NCI-H1436 (cell line): ENCODE data around the gene COLEC12.

ENCODE experiments used
- DNase-seq: peaks from one replicate; lab custom pipeline; 2025; lab: John Stamatoyannopoulos, UW

COLEC12 gene

DNA sequence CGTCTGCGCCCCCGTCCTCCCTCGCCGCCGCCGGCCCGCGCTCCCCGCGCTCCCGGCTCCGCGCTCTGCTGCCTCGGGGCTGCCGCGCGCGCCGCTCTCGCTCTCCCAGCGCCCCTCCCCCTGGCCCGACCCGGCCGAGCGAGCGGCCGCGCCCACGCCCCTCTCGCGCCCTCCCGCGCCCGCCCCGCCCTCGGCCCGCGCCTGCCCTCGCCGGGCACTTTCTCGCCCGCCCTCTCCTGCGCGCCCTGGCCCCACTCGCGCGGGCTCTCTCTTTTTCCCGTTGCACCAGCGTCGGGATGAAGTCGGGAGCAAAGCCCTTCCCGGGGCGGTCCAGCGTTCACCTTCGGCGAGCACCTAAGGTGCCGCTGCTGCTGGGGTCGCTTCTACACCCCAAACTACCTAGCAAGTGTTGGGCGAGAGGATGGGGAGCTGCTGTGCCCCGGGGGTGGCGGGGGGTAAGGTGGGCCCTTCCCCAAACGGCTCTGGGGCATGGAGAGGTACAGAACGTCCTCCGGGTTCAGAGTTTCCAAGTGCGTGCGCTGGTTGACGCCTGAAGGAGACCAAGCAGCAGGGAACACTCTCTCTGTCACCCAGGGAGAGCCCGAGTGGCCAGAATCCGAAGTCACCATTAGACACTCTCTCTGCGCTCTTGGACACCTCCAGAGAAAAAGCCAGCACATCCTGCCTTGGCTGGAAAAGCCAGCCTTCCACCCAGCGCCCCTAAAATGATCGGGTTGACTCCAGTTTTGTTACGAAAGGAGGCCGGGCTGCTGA, at the start of gene COLEC12:
Gene COLEC12 (minus strand): TSS at position 70 of the 774 bp plus-strand sequence. CDS start 187 bp downstream, outside the sequence.
- DNase-seq = no peak

DNA sequence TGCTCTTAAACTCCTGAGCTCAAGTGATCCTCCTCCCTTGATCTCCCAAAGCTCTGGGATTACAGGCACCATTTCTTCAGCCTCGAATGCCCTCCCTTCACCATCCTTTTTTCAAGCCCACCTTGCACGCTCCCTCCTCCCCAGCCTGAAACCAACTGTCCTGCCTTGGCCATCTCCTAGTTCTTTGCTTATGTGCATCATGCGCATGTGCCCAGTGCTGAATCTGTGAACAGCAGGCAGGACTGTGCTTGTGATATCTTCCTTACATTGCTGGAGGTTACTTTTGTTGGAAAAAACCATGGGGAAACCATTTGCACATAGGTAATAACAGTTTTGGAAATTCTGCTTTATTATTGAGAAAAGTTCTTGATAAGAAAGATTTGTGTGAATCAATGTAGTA, 49.5 kb upstream of the COLEC12 start:
- DNase-seq = no peak

DNA sequence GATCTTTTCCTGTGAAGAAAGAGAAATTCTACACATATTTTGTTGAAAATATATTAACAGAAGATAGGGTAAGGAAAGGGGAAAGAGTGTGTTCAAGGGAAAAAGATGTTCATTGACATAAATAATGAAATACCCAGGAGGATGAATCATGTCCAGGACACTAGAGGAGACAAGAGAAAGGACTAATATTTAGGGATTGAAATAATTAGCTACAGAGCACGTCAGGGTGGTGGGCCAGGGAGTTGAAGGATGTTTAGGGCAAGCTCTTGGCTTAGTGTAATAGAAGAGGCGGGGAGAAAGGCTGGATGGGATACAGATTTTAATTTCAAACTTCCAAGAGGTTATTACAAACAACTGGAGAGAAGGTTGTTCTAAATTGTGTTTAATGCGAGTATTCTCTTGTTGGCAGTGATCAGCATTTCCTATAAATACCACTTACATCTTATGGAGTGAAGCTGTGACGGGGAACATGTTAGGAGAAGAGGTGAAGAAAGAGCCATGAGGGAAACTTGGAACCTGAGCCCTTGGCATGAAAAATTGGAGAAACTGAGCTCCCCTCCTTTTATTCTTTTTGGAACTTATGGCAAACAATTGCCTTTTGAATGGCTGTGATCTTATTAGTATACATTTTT, 43.1 kb upstream of the COLEC12 start:
- DNase-seq = no peak

DNA sequence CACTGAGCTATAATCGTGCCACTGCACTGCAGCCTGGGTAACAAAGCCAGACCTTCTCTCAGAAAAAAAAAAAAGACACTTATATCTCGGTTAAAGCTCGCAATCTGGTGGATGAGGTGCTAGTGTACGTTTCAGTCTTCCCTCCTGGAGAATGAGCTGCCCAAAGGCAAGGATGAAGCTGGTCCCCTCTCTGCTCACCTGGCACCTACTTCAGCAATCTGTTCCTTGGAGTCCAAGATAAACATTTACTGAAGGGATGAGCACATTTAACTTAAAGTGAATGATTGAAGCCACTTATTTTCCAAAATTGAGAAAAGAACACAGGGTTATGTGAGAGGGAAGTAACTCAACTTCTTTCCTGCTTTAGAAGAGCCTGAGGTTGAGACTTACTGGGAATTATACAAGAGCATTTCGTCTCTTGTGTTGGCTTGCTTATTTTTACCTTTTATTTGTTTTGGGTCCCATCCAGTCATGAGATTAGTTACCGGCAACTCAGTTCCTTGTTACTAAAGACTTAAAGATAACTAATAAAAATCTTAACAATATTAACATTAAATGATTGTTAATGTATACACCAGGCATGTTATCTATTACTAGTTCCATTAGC, 33.6 kb upstream of the COLEC12 start:
- DNase-seq = no peak

DNA sequence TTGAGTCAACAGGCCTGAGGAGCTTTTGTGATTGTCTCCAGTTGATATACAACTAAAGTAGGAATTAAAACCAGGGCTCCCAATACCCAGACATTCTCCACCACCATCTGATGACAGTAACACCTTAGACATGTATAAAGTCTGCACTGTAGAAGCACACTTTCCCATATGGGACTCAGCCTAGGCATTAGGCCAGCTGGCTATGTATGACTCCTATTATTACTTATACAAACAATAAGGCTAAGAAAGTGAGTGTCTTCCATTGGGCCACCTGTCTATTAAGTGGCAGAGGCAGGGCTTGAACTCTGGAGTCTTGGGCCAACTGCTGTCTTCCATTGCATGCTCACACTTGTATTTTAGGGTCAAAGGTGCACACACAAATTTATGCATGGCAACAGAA, 32.1 kb upstream of the COLEC12 start:
- no peak for DNase-seq

DNA sequence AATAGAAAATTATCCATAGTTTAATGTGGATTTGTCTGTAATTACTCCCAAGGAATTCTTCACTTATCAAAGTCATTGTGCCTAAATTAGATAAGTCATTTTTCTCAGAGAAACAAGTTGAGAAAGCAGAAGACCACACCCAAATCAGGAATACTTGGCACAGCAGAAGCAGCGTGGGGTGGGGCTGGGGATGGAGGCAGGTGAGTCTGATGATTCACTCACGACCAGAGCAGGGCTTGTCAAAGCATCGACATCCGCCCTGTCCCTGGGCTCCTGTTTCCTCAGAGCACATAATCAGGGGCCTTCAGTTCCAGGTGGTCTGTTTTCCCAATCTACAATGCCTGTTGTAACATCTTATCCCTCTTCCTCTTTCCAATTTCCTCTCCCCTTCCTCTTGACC, 31.5 kb upstream of the COLEC12 start:
- no peak for DNase-seq

DNA sequence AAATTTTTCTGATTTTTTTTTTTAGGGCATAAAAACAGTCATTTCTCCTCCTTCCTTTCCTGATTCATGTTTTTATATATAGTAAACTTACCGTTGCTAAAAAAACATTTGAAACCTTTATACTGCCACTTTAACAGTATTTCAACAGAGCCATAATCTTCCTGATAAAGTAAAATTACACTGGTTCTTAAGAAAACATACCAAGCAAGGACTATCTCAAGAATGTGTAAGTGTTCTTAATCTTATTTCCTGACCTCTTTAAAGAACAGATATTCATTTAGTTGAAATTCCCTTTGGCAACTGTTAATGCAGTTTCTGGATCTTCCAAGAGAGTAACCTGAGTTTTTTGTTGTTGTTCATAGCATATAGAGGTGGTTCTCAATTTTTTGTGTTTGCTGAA, 26.6 kb upstream of the COLEC12 start:
- DNase-seq = no peak

DNA sequence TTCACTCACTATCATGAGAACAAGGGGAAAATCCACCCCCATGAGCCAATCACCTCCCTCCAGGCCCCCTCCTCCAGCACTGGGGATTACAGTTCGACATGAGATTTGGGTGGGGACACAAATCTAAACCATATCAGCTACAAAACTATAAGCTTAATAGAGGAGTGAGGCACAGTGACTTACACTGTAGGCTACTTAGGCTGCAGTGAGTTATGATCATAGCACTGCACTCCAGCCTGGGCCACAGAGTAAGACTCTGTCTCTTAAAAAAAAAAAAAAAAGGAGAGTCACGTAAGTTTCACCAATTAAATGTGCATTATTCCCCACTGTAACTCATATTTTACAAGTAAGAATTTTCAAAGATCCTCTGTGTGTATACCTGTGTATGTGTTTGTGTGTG, 26.2 kb upstream of the COLEC12 start:
- DNase-seq = no peak

DNA sequence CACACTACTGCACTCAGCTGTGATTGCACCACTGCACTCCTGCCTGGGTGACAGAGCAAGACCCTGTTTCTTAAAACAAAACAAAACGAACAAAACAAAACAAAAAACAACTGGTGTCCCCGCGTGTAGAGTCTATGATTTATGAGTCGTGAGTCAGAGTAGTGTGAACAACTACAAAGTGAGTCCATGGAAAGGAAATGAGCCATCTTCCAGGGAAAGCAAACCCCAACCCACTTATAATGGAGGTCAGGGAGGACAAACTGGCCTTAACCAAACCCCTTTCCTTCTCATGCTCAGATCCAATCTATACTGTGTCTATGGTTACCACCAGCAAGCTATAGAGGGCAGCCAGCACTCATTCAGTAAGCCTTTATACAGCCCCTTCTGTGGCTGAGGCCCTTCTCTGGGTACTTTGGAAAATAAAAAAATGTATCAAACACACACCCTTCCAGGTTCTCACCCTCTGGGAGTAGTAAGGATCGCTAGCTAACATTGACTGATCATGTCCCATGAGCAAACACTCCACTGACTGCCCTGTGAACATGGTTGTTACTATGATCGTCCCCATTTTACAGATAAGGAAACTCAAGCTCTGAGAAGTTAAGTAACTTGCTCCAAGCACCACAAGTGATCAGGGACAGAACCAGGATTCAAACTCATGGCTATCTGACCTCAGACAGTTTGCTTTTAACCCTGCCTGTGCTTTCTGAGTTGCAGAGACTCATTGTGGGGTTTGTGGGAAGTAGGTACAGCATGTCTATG, 24.7 kb upstream of the COLEC12 start:
- DNase-seq = no peak

DNA sequence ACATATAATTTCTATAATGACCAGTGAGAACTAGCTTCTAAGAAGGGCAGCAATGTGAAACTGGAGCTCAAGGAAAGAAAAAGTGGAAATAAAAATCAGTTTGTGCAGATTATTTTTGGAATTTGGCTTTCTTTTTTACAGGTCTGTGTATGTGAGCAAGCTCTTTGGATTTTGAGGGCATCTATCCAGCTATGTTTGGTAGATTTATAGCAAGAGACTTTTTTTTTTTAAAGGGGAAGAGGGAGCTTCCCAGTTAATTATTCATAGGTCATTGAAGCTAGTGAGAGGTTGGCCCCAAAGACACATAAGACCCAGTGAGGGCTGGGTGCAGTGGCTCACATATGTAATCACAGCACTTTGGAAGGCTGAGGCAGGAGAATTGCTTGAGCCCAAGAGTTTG, 24.0 kb upstream of the COLEC12 start:
- DNase-seq = no peak

DNA sequence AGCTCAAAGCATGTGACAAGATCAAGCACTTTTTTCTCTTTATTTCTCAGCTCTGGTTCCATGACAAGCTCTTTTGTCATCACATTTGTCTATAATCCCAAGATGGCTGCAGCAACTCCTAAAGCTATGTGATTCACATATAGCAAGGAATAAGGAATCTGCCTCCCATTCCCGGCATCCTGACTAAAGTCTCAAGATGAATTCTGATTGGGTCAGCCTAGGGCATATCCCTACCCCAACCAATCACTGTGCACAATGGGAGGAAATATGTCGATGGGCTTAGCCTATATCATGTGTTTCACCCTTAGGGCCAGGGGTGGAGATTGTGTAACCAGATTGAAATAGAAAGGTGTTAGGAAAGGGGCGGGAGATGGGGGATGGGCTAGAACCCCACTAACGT, 23.1 kb upstream of the COLEC12 start:
- DNase-seq = no peak

DNA sequence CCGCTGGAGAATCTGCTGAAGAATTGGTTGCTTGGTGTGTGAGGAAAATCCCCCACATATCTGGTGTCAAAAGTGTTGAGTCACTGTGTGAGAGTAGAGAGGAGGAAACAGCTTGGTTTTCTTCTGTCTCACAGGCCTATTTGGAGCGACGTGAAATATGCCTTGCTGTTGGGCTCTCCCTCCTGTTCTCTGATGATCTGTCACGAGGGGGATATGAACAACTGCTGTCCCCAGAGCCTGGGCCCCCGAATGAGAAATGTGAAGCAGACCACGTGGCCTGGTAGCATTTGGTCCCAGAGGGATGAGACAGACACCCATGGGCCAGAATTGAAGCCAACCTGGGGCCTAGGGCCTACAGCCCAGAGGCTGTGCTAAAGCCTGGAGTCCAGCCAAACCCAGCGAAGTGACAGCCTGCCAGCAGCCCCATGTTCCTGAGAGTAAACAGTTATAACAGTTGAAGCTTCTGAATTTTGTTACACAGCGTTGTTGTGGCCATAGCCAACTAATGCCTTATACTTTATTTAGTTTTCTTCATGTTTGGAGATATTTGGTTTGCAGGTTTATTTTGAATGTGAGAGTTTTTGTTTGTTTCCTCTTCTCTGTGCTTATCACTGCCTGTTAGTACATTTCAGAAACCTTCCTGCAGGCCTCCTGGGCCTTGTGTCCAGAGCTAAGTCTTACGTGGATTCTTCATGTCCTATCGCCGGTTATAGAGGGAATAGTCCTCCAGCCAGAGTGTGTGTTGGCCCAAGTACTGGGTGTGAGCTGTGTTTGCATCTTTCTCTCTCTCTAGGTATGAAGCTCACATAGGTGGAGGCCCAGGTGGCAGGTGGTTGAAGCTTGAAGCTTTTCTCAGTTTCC, 18.7 kb upstream of the COLEC12 start:
- no peak for DNase-seq

DNA sequence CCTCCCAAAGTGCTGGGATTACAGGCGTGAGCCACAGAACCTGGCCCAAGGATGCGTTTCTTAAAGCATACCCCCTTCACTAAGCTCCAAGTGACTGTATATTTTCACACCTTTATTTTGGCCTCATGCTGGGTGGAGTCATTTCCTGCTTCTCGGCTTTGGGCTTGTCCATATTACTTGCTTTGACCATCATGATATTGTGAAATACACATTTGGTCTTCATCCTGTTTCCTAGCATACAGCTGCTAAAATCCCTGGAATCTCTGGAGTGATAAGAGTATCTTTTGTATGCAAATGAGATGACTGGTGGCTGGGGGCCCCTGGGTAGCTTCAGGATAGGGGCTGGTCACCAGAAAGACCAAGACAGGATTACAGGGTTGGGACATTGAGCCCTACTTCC, 17.6 kb upstream of the COLEC12 start:
- no peak for DNase-seq

DNA sequence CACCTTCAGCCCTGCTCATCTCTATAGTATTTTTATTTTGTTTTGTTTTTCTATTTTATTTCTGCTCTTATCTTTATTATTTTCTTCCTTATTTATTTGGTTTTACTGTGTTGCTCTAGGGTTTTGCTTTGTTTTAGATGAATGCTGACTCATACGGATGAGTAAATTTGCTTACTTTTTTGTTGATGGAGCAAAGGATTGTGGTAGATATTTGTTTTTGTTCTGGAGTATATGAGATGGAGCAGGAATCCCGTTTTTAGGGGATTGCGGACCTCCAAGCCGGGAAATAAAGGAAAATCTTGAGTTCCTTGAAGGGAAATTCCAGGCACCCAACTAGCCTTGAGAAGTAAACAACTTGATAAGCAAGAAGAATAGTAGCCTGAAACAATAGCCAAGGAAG, 15.3 kb upstream of the COLEC12 start:
- no peak for DNase-seq

DNA sequence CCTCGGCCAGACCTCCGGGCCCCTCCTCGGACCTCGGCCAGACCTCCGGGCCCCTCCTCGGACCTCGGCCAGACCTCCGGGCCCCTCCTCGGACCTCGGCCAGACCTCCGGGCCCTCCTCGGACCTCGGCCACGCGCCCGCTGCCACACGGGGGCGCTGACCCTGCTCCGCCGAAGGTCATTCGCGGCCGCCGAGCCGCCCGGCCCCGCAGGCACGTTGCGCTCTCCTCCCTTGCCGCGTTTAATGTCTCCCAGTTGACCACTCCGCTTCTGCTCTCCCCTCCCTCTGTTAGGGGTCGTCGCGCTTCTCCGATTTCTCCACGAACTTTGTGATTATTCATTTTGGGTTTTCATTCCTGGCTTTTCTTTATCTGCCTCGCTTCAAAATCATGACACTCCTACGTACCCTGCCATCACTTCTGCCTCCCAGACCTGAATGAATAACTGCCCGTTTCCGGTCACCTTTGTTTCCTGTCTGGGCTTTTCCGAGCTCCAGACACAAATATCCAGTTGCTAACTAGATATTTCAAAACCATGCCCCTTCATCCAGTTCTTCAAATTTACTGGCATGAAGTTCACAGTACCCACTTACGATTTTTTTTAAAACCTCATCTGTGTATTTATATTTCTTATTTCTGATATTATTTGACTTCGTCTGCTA, 14.8 kb upstream of the COLEC12 start:
- no peak for DNase-seq

DNA sequence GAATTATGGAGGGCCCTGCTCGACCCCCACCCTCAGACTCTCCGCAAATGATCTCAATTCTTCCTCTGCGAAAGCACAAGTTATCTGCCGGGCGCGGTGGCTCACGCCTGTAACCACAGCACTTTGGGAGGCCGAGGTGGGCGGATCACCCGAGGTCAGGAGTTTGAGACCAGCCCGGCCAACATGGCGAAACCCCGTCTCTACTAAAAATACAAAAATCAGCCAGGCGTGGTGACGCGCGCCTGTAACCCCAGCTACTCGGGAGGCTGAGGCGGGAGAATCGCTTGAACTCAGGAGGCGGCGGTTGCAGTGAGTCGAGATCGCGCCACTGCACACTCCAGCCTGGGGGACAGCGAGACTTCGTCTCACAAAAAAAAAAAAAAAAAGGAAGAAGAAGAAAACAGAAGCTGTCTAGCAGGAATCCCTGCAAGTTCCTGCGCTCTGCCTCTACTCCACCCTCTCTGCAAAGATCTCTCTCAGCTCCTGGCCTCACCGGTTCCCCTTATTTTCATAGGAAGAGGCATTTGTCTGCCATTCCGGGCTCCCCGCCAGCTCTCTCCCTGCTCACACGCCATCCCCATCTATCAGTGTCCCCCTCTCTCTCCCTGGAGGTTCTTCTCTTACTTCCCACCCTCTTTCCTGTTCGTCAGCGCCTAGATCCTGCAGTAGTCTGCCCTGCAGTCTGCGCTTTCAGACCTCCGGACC, 13.5 kb upstream of the COLEC12 start:
- DNase-seq = no peak

DNA sequence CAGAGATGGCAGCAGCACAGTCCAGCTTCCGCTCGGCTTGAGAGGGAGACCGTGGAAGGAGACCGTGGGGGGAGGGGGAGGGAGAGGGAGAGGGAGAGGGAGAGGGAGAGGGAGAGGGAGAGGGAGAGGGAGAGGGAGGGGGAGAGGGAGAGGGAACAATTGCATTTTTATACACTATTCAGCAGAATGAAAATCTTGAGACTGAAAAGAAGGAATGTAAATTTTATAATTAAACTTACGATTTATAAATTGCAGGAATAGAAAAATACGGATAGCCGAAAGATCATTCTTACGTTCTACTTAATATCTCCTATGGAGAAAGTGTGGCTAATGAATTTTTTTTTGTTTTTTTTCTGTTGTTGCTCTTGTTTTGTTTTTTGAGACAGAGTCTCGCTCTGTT, 12.5 kb upstream of the COLEC12 start:
- no peak for DNase-seq

DNA sequence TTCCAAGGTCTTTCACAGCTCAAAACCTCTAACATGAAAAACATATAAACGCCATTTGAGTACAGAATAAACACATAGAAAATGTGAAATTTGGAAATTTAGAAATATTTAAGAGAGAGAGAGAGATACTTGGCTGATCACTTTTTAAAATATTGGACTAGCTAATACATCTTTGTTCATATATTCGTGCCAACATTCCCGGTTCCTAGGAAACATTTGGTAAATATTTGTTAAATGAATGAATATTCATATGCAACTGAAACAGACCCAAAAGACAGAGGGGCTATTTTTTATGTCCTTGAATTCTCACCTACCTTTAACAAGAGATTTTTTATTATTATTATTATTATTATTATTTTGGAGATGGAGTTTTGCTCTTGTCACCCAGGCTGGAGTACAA, 8.3 kb upstream of the COLEC12 start:
- no peak for DNase-seq

DNA sequence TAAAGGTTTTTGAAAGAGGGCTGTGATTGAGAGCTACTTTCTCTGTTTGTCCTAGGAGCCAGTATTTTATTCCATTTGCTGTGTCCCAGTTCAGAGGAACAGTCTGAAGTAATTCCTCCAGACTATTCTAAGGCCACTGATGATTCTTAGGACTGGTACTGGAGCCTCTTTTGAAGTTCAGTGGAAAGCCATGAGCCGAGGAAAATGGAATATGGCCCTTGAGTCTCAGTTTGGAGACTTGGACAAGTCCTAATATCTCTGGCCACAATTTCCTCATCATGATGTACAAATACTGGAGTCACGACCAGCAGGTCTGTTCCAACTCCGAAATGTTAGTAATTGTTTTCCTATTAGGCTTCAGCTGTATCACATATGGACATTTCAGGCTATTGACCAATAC, 7.1 kb upstream of the COLEC12 start:
- DNase-seq = no peak

DNA sequence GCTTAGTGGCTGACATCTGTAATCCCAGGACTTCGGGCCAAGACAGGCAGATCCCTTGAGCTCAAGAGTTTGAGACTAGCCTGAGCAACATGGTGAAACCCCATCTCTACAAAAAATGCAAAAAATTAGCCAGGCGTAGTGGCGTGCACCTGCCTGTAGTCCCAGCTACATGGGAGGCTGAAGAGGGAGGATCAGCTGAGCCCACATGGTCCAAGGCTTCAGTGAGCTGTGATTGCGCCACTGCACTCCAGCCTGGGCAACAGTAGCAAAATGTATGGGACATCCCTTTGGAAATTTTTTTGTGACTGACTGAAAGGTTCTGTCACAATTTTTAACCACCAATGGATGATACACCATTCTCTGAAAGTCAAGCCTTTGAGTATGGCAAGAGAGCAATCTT, 6.3 kb upstream of the COLEC12 start:
- no peak for DNase-seq

DNA sequence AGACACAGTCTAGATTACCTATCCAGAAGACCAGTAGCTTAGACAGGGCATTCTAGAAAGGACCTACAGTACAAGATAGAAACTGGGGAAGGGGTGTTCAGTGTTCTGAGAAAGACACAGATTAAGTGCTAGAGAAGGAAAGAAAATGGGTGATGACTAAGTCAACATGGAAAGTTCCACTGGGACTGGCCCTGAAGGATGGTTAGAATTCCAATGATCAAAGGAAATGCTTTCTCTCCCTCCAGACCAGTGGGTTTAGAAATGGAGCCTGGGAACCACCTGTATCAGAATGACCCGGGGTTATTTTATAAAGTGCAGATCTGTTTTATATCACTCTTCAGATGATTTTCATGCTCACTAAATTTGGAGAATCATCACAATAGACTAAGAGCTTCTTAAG, 5.8 kb upstream of the COLEC12 start:
- no peak for DNase-seq
